Activated effector memory CD4-positive, alpha-beta T cell treated with Interleukin-2 at 50 U/mL for 16 hours (primary cell): ENCODE data around the gene PAWR.
"Not testable (repeated sequence)": the region's sequence is repeated elsewhere in the genome, so short reads cannot be mapped to it uniquely, and the experiment has no call there.

Experiments used
- DNase-seq: peaks from one replicate; pipeline ENCODE4 v3.0.0-alpha.2; 2020

PAWR gene

GRCh38 chr12:79585147-79585546, 105.6 kb downstream of the PAWR start:
- DNase-seq: no peak

DNA sequence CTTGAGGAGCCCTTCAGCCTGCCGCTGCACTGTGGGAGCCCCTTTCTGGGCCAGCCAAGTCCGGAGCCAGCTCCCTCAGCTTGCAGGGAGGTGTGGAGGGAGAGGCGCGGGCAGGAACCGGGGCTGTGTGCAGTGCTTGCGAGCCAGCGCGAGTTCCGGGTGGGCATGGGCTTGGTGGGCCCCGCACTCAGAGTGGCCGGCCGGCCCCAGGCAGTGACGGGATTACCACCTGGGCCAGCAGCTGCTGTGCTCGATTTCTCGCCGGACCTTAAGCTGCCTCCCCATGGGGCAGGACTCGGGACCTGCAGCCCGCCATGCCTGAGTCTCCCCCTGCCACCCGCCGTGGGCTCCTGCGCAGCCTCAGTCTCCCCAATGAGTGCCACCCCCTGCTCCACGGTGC, 116.9 kb downstream of the PAWR start:
- DNase-seq: no peak

DNA sequence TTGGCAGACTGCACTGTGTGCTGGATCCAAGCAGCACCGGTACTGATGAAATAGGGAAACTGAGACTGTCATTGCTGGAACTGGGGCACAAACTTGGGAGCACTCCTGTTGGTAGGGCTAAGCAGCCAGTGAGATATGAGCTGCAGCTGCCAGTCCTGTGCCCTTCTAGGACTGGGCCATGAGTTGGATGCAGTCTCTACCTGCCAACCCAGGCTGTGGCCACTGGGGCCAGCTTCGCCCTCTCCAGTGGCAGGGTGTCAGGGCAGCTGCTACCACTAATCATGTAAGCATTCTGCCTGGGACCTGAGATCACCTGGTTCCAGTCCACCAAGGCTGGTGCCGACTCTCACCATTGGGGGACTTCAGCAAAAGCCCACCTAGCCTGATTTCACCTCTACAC, 121.1 kb downstream of the PAWR start:
- DNase-seq: no peak

DNA sequence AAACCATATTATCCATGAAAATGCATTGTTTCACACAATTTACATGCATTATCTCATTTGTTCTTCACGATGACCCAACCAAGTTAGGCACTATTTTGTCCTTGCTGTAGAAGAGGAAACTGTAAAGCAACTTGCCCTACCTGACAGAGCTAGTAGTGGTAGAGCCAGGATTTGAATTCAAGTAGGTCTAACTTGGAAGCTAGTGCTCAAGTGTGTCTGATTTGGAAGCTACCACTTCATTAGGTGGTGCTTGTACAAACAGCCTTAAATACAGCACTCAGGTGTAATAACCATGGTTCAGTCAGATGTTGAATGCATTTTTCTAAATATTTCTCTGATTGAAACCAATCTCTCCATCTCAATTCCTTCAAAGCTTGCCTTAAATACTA, 123.6 kb downstream of the PAWR start:
- DNase-seq: no peak

- DNase-seq: no peak
Measured at GRCh38 chr12:79566452-79567174, 124.2 kb downstream of the PAWR start.

DNA sequence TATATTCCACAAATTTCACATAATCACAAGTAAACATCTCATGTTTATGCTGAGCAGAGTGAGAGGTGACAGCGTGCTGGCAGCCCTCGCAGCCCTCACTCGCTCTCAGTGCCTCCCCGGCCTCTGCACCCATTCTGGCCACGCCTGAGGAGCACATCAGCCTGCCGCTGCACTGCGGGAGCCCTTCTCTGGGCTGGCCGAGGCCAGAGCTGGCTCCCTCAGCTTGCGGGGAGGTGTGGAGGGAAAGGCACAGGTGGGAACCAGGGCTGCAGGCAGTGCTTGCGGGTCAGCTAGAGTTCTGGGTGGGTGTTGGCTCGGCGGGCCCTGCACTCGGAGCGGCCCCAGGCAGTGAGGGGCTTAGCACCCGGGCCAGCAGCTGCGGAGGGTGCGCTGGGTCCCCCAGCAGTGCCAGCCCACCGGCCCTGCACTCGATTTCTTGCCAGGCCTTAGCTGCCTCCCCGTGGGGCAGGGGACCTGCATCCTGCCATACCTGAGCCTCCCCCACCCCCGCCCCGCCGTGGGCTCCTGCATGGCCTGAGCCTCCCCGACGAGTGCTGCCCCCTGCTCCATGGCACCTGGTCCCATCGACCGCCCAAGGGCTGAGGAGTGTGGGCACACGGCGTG, 125.9 kb downstream of the PAWR start:
- not testable (repeated sequence) for DNase-seq

GRCh38 chr12:79563021-79563740, 127.6 kb downstream of the PAWR start:
- no peak for DNase-seq

GRCh38 chr12:79561401-79562132, 129.2 kb downstream of the PAWR start:
- no peak for DNase-seq

GRCh38 chr12:79560225-79560889, 130.4 kb downstream of the PAWR start:
- no peak for DNase-seq

DNA sequence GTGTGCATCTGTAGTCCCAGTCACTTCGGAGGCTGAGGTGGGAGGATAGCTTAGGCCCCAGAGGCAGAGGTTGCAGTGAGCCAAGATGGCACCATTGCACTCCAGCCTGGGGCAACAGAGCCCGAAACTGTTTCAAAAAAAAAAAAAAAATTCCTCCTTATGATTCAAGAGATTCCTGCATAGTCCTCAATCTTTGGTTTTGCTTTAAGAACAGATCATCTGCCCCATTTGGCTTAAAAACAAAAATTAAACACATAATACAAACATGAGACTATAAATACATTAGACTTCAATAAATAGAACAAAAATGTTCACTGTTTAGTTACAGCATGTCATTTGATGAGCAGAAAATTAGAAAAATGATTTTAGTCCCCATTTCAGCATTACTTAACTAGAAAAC, 131.2 kb downstream of the PAWR start:
- no peak for DNase-seq

GRCh38 chr12:79558924-79559469, 131.8 kb downstream of the PAWR start:
- no peak for DNase-seq

GRCh38 chr12:79557690-79558315, 133.0 kb downstream of the PAWR start:
- DNase-seq: no peak

GRCh38 chr12:79555028-79555925, 135.5 kb downstream of the PAWR start:
- no peak for DNase-seq

DNA sequence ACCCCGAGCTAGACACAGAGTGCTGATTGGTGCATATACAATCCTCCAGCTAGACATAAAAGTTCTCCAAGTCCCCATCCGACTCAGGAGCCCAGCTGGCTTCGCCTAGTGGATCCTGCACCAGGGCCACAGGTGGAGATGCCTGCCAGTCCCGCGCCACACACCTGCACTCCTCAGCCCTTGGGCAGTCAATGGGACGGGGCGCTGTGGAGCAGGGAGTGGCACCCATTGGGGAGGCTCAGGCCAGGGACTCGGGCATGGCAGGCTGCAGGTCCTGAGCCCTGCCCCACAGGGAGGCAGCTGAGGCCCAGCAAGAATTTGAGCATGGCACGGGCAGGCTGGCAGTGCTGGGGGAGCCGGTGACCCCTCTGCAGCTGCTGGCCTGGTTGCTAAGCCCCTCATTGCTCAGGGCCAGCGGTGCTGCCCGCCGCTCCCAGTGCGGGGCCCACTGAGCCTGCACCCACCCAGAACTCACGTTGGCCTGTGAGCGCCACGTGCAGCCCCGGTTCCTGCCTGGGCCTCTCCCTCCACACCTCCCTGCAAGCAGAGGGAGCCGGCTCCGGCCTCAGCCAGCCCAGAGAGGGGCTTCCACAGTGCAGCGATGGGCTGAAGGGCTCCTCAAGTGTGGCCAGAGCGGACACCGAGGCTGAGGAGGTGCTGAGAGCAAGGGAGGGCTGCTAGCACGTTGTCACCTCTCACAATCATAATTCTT, 136.7 kb downstream of the PAWR start:
- no peak for DNase-seq

DNA sequence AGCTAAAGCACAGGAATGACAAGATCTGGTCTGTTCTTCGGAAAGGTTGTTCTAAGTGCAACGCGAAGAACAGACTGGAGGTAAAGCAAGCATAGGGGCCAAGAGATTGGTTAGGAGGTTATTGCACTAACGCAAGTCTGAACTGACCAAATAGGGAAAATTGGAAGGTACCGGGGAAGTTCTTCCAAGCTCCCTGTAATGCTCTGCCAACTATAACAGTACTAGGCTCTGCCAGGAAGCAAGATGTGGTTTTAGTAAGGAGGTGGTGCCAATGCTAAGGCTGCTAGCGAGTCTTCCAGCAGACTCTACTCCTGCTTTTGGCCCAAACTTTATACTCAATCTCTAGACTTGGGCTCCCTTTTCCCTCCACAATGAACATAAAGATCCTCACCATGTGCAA, 138.6 kb downstream of the PAWR start:
- no peak for DNase-seq

DNA sequence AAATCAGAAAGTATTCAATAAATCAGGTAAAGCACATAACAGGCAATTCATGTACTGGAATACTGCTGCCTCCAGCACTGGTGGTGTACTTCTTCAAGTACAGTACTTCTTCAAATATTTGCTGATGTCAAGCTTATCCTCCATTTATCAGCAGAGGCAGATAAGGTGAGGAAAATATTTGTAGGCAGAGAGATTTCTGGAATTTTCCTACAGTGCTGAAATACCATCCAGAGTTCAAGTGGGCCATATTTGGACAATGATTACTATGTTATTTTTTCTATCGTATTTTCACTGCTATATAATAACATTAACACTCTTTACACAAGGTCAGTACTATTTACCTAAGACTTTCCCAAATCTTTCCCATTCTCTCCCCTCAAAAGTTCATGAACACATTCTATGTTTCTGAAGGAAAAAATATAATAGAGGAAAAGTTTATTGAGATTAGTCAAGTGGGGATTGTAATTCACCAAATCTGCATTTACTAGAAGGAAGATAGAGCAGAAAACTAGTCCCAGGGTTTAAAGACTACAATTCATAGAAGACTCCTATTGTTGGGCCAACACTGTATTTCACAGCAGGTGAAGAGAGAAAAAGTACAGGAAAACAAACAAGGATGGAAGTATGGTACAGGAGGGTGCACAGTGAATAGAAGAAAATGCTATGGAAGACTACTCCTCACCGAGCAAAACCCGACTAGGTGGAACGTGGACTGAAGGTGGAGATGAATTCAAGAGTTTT, 141.1 kb downstream of the PAWR start:
- DNase-seq: no peak

DNA sequence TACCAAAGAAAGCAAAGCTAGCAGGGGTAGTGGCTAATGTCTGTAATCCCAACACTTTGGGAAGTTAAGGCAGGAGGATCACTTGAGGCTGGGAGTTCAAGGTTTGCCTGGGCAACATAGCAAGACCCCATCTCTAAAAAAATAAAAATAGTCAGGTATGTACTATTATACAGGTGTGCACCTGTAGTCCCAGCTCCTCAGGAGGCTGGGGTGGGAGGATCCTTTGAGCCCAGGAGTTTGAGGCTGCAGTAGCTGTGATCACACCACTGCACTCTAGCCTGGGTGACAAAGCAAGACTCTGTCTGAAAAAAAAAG, 142.2 kb downstream of the PAWR start:
- no peak for DNase-seq

- no peak for DNase-seq
Measured at GRCh38 chr12:79547735-79548609, 142.8 kb downstream of the PAWR start.
